Lung (tissue), 12 donors: ENCODE measurements around the gene GFOD1. TPM values are rescaled to one million over a fixed set of nuclear protein-coding genes. Genes with fewer than 3 reads are reported as not detected.

Source experiments
- ATAC-seq: fragments of 200-7000 bp; cut with Tn5 transposase; one replicate; pipeline ENCODE4 v1.9.1; 2020; ENCODE audit warnings: moderate number of reproducible peaks; ENCODE audit not compliant: insufficient read depth, low FRiP score
- DNase-seq, 3 donors: peaks; one replicate each; pipeline ENCODE4 v3.0.0-alpha.2; 2013 to 2017
- H3K27ac ChIP-seq, 2 donors: one replicate each; pipeline ENCODE4 v1.5.1; 2013; ENCODE audit warnings: mild to moderate bottlenecking in 2 of 2, moderate library complexity in 2 of 2, control low read depth in 1 of 2, inconsistent platforms in 1 of 2, low read depth in 1 of 2, low read length in 1 of 2
- H3K27me3 ChIP-seq, 3 donors: one replicate each; pipeline ENCODE4 v1.5.1; 2013; ENCODE audit warnings: low read length in 2 of 3; ENCODE audit not compliant: control insufficient read depth in 3 of 3, insufficient read depth in 3 of 3
- H3K36me3 ChIP-seq, 4 donors: one replicate each; pipeline ENCODE4 v1.5.1; 2013; ENCODE audit warnings: low read length in 4 of 4, mild to moderate bottlenecking in 1 of 4, moderate library complexity in 1 of 4; ENCODE audit not compliant: control insufficient read depth in 4 of 4, insufficient read depth in 4 of 4
- H3K4me1 ChIP-seq, 5 donors: one replicate each; pipeline ENCODE4 v1.5.1; 2013; ENCODE audit warnings: low read length in 5 of 5, mild to moderate bottlenecking in 2 of 5, moderate library complexity in 1 of 5; ENCODE audit not compliant: control insufficient read depth in 5 of 5, insufficient read depth in 5 of 5
- H3K4me3 ChIP-seq: one replicate; pipeline ENCODE4 v1.5.1; 2013; ENCODE audit warnings: mild to moderate bottlenecking, control low read depth, moderate library complexity
- H3K9ac ChIP-seq, 2 donors: one replicate each; pipeline ENCODE4 v1.5.1; 2013; ENCODE audit warnings: low read length in 2 of 2, control low read depth in 1 of 2; ENCODE audit not compliant: insufficient read depth in 1 of 2
- H3K9me3 ChIP-seq, 4 donors: one replicate each; pipeline ENCODE4 v1.5.1; 2013; ENCODE audit warnings: low read length in 3 of 4, mild to moderate bottlenecking in 1 of 4, moderate library complexity in 1 of 4; ENCODE audit not compliant: control insufficient read depth in 4 of 4, insufficient read depth in 3 of 4
- CTCF ChIP-seq: IDR thresholded peaks from 2 replicates; pipeline ENCODE4 v1.5.1; 2012; ENCODE audit warnings: mild to moderate bottlenecking; ENCODE audit errors: control extremely low read depth, extremely low read depth
- WGBS, 2 donors: extraction: QIAGEN DNeasy Blood & Tissue Kit; methylation state at CpG; one replicate each; pipeline ENCODE4 v1.1.7; 2013; 5-methylcytosine and 5-hydroxymethylcytosine counted together
- polyA plus RNA-seq, 2 donors: library from polyadenylated mRNA; stranded (reverse); fragments of 200-250 nt; gene quantifications; one replicate each; pipeline ENCODE4 v1.2.1, GENCODE V29; 2013
- total RNA-seq, 2 donors: library from RNA; depleted of rRNA in 1 of 2; stranded (reverse); fragments of >200 nt in 1 of 2; gene quantifications; one replicate each; pipeline ENCODE4 v1.2.1, GENCODE V29; 2014 to 2021
- donor health status: control.
- donor health status: control.
- donor health status: Bipolar disorder and iron deficiency.
- donor health status: healthy.
- donor health status: DM: yes; HTN: yes; CAD: no.

GFOD1 gene
- total and polyA plus RNA-seq, 4 donors, result 4.0 to 22.8 (median 7.9) TPM

GRCh38 chr6:13397359-13398068, 89.9 kb downstream of the GFOD1 start:
- H3K9me3 ChIP-seq, result no peaks in the 10 kb centered on the region
- 51 to 54% methylated on average over 9 of the region's 9 CpGs for WGBS, 2 donors
- DNase-seq (no peak), ATAC-seq (no peak)
- H3K27ac ChIP-seq, result peak overlapping the region in 1 of 2 donors; percentile 49
- no peaks in the 10 kb centered on the region for H3K36me3 ChIP-seq
- no peaks in the 10 kb centered on the region for H3K27me3 ChIP-seq
- peaks cover 5 to 36% (median 13%) of the 10 kb centered on the region in 5 donors for H3K4me1 ChIP-seq
- H3K9ac ChIP-seq, result no peak overlapping the region
- no peak for TF ChIP-seq CTCF
- no peak overlapping the region for H3K4me3 ChIP-seq

- Histone ChIP-seq H3K4me3 (no peak overlapping the region), H3K9me3 (no peaks in the 10 kb centered on the region), H3K27me3 (no peaks in the 10 kb centered on the region), H3K4me1 (peaks cover 5 to 36% (median 13%) of the 10 kb centered on the region in 5 donors), H3K9ac (no peak overlapping the region), H3K27ac (peak overlapping the region in 1 of 2 donors; percentile 43), H3K36me3 (no peaks in the 10 kb centered on the region)
- TF ChIP-seq CTCF, result no peak
- ATAC-seq, result no peak
- WGBS, 2 donors, result 94 to 96% methylated on average over 3 of the region's 3 CpGs
- DNase-seq, result no peak
Measured at GRCh38 chr6:13396241-13396792, 91.1 kb downstream of the GFOD1 start.

- ATAC-seq, result peak; percentile 61
- 30 to 38% methylated on average over 12 of the region's 12 CpGs for WGBS, 2 donors
- Histone ChIP-seq H3K36me3 (no peaks in the 10 kb centered on the region), H3K27ac (peak overlapping the region; percentile 39 to 76), H3K4me1 (peaks cover 5 to 32% (median 13%) of the 10 kb centered on the region in 5 donors), H3K4me3 (no peak overlapping the region), H3K27me3 (no peaks in the 10 kb centered on the region), H3K9ac (no peak overlapping the region), H3K9me3 (no peaks in the 10 kb centered on the region)
- TF ChIP-seq CTCF, result no peak
- peak; percentile 75 to 89 (median 84) for DNase-seq
Measured at GRCh38 chr6:13395272-13396237, 91.8 kb downstream of the GFOD1 start.
